GM18505 (cell line): ENCODE data around the gene PLD4.
A peak's percentile ranks its signal among the peaks of the same experiment; 100 is the strongest.

Experiments
- ATAC-seq: cut with Tn5 transposase; IDR thresholded peaks from one replicate; pipeline ENCODE4 v1.9.1; 2021; ENCODE audit not compliant: unreplicated experiment
- POLR2A ChIP-seq: IDR thresholded peaks from 4 replicates; pipeline ENCODE4 v1.6.1; 2011; ENCODE audit warnings: borderline replicate concordance; ENCODE audit not compliant: insufficient read depth, insufficient read length; ENCODE audit errors: extremely low read depth

The PLD4 gene

DNA sequence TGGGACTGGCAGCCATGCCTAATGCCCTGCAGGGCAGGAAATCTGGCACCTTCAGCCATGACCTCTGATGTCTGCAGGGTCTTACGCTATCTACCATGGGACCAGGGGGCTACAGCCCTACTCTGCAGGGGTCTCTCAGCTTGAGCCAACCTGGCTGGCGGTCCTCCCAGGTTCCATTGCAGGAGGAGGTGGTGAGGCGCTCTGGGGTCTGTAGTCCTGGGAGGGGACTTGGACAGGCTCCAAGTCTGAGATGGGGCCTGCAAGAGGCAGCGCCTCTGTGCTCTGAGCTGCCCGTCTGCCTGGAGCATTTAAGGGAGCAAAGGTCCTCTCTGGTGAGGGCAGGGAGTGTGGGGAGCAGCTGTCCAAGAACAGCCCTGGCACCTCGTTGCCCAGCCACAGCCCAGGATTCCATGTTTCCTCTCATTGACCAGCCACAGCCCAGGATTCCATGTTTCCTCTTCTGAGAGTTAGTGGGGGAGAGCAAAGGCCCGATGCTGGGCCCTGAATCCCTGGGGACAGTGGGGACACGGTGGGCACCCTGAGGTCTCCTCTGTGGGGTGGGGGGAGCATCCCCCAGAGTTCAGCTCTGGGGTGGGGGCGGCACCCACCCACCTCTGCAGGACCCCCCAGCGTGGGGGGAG is 655 bp downstream of the PLD4 start:
- TF ChIP-seq POLR2A = no peak
- no peak for ATAC-seq

DNA sequence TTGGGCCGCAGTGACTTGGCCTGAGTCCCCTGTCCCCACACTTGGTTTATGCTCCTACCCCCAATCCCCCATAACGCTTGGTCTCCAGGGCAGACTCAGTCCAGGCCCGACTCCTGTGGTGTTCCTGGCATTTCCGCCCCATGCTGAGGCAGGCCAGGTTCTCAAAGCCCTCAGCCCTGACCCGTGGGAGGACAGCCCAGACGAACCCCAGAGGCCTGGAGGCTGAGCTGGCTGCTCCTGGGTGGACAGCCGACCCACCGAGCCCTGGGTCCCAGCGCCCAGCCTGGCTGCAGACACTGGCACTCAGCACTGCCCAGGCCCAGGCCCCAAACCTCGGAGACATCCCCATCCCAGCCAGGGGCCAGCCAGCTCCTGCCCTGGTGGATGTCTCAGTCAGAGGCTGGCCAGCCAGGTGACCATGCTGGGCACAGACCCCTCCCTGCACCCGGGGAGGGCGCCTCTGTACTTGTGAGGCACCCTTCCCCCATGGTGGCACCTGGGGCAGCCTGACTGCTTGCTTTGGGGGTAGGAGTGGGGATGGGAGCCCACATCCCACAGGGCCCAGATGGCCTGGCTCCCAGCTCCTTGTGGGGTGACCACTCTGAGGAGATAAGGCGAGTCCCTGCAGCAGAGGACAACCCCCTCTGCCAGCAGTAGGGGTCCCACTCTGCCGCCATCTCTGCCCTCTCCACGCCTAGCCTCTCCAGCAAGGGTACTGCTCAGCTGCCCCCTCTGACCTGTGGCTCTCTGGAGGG is 1.4 kb downstream of the PLD4 start:
- ATAC-seq = no peak
- no peak for TF ChIP-seq POLR2A

DNA sequence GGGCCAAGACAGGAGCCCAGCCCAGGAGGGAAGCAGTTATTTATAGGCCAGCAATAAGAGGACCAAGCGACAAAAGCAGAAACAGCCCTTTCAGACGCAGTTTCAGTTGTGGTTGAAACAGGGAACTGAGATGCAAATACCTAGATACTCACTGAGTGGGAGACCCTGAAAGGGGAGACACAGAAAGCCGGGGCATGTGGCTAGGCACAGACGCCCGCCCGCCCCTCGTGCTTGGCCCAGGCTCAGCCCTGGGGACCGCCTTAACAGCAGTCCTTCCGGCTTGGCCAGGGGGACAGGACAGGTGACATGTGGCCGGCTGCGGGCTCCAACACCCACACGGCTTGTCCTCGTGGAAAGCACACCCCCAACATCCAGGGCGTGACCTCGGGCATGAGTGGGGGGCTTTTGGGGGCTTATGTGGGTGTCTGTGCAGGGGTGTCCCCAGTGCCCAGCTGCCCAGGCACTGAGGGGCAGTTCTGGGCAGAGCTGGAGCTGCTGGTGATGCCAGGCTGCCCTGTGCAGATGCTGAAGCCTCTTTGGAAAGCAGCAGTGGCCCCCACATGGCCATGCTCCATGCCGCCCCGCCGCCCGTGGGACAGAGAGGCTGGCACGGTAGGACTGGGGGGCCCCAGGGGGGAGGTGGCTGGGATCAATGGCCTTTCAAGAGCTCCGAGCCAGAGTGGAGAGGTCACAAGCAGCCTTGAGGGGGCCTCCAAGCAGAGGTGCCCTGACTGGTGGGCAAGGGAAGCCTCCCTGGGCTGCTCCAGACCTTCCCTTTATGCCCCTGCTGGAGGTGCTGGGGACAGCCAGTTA is 2.1 kb downstream of the PLD4 start:
- TF ChIP-seq POLR2A = no peak
- peak; percentile 60 for ATAC-seq

DNA sequence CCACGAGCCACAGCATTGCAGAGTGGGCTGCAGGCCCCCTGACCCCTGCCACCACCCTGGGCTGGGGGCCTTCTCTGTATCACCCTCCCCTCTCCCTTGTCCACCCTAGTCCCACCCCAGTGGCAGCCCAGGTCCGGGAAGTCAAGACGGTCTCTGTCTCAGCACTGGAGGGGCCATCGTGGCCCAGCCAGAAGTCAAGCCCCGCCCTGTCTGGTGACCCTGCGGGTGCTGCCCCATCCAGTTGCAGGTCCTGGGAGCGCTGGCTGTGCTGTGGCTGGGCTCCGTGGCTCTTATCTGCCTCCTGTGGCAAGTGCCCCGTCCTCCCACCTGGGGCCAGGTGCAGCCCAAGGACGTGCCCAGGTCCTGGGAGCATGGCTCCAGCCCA is 2.7 kb downstream of the PLD4 start:
- no peak for ATAC-seq
- no peak for TF ChIP-seq POLR2A

DNA sequence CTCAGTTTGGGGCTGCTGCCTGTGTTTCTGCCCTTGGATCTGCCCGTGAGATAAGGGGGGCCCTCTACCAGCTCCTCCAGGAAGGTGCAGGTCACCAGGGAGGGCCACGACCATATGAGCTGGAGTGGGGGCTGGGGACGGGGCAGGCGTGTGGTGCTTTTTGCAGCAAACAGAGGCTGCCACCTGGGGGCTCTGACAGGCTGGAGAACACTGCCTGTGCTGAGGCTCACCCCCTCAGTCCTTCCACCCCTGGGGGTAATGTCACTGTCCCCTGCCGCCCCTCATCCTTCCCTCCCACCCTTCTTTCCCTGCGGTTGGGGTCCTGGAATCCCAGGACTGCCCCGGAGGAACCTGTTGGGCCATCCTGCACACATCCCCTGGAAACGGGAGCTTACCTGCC is 3.2 kb downstream of the PLD4 start:
- ATAC-seq = no peak
- no peak for TF ChIP-seq POLR2A

DNA sequence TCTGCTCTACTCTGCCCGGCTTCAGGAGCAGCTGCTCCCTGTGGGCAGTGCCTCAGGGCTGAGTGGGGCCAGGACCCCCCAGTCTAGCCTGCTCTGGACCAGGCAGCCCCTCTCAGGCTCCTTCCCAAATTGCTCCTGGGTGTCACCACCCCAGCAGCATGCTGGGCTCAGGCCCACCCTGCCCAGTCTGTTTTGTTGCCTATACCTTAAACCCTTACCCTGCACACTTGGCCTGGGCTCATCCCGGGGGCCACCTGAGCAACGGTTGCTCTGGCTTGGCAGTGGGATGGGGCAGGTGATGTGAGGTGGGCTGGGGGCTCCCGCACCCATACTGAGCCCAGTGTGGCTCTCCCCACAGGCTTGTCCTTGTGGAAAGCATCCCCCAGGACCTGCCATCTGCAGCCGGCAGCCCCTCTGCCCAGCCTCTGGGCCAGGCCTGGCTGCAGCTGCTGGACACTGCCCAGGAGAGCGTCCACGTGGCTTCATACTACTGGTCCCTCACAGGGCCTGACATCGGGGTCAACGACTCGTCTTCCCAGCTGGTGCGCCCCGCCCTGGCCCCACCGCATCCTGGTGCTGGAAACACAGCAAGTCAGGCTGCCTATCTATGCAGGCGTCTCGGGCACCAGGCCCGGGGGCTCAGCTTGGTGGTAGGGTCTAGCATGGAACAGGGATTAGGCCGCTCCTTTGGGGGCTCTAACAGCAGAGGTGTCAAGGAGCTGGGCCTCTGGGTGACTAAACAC is 3.9 kb downstream of the PLD4 start:
- TF ChIP-seq POLR2A = no peak
- ATAC-seq = no peak

DNA sequence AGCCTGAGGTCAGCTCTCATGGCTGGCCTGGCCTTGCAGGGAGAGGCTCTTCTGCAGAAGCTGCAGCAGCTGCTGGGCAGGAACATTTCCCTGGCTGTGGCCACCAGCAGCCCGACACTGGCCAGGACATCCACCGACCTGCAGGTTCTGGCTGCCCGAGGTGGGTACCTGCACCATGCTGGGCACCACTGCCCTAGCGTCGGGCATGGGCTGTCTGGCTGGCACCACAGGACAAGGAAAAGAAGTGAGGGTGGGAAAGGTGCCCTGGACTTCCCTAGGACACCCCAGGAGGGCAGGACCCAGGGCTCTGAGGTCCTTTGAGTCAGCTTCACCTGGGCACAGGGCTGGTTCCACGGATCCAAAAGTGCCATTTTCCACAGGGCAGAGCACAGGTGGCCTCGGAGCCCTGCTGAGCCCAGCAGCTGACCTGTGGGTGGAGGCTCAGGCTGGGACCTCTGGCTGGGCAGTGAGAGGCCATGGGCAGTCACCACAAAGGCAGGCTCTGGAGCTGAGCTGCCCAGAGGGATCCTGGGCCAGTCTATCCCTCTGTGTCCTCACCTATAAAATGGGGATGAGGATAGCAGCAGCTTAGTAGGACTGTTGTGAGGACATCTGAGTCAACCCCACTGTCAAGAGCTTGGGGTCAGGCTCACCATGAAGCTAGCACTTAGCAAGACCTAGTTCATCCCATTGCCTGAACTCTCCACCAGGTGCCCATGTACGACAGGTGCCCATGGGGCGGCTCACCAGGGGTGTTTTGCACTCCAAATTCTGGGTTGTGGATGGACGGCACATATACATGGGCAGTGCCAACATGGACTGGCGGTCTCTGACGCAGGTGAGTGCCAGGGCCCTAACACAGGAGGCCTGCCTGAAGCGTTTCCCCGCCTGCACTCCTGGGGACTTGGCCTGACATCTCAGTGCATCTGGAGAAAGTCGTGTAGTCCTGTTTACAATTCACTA is 4.9 kb downstream of the PLD4 start:
- ATAC-seq = no peak
- TF ChIP-seq POLR2A = no peak

DNA sequence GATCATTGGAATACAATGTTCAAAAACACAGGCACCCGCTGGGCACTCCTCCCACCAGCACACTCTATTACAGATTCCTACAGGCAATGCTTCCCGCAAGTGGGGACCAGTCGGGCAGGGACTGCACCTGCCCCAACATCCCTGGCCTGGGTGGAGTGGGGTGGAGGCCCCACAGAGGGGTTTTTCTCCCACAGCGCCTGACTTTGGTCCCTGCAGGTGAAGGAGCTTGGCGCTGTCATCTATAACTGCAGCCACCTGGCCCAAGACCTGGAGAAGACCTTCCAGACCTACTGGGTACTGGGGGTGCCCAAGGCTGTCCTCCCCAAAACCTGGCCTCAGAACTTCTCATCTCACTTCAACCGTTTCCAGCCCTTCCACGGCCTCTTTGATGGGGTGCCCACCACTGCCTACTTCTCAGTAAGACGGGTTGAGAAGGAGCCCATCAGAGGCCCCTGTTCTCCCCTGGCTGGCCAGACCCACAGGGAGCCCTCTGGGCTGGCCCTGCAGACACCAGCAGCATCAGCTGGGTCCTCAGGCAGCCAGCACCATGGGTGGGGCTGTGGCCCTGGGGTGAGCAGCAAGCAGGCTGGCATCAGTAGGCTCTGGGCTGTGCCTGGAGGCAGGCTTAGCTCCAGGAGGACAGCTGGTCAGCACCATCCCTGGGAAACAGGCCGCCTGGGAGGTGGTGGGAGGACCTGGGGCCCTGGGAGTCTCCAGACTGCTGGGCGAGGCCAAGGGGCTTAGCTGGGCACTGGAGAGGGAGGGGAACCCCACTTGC is 6.0 kb downstream of the PLD4 start:
- no peak for ATAC-seq
- no peak for TF ChIP-seq POLR2A

DNA sequence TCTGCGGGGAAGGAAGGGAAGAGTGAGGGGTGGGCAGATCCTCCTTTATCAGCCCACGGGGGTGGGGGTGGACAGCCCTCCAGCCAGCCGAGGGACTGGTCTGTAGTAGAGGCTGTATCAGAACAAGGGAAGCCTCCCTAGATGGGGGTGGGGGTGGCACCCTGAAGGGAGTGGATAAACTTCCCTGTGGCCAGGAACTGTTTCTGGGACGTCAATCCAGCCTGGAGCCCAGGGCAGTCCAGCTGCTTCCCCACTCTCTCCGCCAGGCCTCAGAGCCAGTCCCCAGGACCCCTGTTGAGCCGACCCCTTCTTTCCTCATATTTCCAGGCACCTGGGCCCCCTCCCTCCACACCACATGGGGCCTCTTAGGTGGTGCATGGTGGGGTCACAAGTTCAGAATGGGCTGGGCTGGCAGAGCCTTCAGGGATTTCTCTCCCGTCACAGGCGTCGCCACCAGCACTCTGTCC is 6.7 kb downstream of the PLD4 start:
- no peak for ATAC-seq
- no peak for TF ChIP-seq POLR2A

DNA sequence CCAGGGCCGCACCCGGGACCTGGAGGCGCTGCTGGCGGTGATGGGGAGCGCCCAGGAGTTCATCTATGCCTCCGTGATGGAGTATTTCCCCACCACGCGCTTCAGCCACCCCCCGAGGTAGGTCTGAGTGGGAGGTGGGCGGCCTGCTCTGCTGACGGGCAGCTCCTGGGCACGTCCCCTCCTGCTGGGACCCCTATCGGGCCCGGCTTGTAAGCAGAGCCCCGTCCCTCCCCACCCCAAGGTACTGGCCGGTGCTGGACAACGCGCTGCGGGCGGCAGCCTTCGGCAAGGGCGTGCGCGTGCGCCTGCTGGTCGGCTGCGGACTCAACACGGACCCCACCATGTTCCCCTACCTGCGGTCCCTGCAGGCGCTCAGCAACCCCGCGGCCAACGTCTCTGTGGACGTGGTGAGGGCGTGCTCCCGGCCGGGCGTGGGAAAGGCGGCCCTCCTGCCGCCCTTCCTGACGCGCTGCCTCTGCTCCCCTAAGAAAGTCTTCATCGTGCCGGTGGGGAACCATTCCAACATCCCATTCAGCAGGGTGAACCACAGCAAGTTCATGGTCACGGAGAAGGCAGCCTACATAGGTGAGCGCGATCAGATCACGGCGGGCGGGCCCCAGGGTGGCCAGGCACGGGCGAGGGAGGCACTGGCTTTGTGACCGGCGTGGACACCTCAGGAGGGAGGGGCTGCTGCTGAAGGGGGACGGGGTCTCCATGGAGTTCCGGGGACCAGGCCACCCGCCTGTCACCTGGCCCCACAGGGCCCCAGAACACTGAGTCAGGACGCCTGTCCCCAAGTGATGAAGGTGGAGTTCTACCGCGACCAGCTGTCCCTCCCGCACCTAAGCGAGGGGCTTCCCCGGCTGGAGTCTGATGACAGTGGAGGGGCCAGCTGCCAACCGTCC is 7.3 kb downstream of the PLD4 start:
- no peak for ATAC-seq
- TF ChIP-seq POLR2A = no peak
